ENCODE measurements around the gene GALNT10. TPM values are rescaled to one million over a fixed set of nuclear protein-coding genes. Genes with fewer than 3 reads are reported as not detected.

GALNT10 gene
- total and polyA plus RNA-seq, 2 of the 8 experiments (the other 6 are each of a cell fraction or from before 2014, with no cell fraction given), result 4.6 to 15.5 TPM

DNA sequence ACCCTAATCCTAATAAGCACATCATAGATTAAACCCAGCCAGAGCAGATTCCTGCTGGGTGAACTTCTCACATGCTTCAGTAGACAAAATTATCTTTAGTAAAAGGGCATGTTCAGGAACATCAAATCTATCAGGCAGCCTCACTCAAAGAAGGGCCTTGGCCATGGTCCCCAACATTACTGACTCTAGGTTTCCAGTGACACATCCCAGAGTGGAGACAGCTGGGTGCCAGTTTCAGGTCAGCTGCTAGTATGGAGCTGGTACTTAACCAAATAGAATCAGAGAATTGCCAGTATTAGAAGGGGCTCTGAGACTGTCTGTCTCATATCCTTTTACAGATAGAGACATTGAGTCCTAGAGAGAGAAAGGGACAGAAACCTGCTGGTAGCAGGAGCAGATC, 44.1 kb upstream of the GALNT10 start (continued):
- TF ChIP-seq RBBP5 (IDR thresholded peaks at IDR 0.05; ENCODE audit: borderline replicate concordance, low read depth, low read length), result no peak
- no peak for TF ChIP-seq SIRT6 (IDR thresholded peaks at IDR 0.05; ENCODE audit: low read length)
- TF ChIP-seq, protein P1, sequence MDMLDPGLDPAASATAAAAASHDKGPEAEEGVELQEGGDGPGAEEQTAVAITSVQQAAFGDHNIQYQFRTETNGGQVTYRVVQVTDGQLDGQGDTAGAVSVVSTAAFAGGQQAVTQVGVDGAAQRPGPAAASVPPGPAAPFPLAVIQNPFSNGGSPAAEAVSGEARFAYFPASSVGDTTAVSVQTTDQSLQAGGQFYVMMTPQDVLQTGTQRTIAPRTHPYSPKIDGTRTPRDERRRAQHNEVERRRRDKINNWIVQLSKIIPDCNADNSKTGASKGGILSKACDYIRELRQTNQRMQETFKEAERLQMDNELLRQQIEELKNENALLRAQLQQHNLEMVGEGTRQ (IDR thresholded peaks at IDR 0.05; ENCODE audit: low read length), result no peak
